ENCODE data around the gene CREB3L2. TPM values are rescaled to one million over a fixed set of nuclear protein-coding genes. Genes with fewer than 3 reads are reported as not detected.

Gene CREB3L2
- total and polyA plus RNA-seq, 8 donors: 6.6 to 38.4 (median 32.2) TPM

GRCh38 chr7:137828456-137828855 lies 173.4 kb downstream of the CREB3L2 start:
- Histone ChIP-seq H3K4me3 (no peak overlapping the region), H3K9me3 (no peaks in the 10 kb centered on the region), H3K4me1 (no peaks in the 10 kb centered on the region), H3K27ac (no peak overlapping the region), H3K27me3 (no peaks in the 10 kb centered on the region), H3K36me3 (no peaks in the 10 kb centered on the region)
- ATAC-seq (no peak), DNase-seq (no peak), FAIRE-seq (no peak)
- WGBS, 2 donors: 93% methylated on average over 1 of the region's 1 CpG
- TF ChIP-seq CTCF (IDR thresholded peaks at IDR 0.05): no peak
- intact Hi-C loops (cut with DNase I): no loop called here

- H3K27ac ChIP-seq: no peak overlapping the region
- H3K4me1 ChIP-seq: no peaks in the 10 kb centered on the region
- no peaks in the 10 kb centered on the region for H3K9me3 ChIP-seq
- intact Hi-C loops (cut with DNase I): no loop called here
- H3K4me3 ChIP-seq: no peak overlapping the region
- no peak for ATAC-seq
- 80 to 82% methylated on average over 3 of the region's 3 CpGs for WGBS, 2 donors
- H3K27me3 ChIP-seq: no peaks in the 10 kb centered on the region
- no peak for FAIRE-seq
- no peak for TF ChIP-seq CTCF (IDR thresholded peaks at IDR 0.05)
- no peak for DNase-seq
- H3K36me3 ChIP-seq: no peaks in the 10 kb centered on the region
Observed at GRCh38 chr7:137825489-137825888, 176.4 kb downstream of the CREB3L2 start.

Other genes starting within 250 kb of the CREB3L2 start
- gene DGKI, start 155.1 kb downstream of the CREB3L2 start, total RNA-seq: under 1 TPM; 0.04 to 0.81 (median 0.19) TPM
- gene DGKI, start 155.1 kb downstream of the CREB3L2 start, polyA plus RNA-seq: under 1 TPM; 0.05 to 0.15 TPM
- under 1 TPM in 1 of 6 donors, not detected in 5; 0.28 TPM for gene AKR1D1, start 74.4 kb upstream of the CREB3L2 start, total RNA-seq
- gene AKR1D1, start 74.4 kb upstream of the CREB3L2 start, polyA plus RNA-seq: under 1 TPM in 1 of 2 donors, not detected in 1; 0.02 TPM